ENCODE results near the gene RASL12.
"Not testable (repeated sequence)": the region's sequence is repeated elsewhere in the genome, so short reads cannot be mapped to it uniquely, and the experiment has no call there.

RASL12 gene

DNA sequence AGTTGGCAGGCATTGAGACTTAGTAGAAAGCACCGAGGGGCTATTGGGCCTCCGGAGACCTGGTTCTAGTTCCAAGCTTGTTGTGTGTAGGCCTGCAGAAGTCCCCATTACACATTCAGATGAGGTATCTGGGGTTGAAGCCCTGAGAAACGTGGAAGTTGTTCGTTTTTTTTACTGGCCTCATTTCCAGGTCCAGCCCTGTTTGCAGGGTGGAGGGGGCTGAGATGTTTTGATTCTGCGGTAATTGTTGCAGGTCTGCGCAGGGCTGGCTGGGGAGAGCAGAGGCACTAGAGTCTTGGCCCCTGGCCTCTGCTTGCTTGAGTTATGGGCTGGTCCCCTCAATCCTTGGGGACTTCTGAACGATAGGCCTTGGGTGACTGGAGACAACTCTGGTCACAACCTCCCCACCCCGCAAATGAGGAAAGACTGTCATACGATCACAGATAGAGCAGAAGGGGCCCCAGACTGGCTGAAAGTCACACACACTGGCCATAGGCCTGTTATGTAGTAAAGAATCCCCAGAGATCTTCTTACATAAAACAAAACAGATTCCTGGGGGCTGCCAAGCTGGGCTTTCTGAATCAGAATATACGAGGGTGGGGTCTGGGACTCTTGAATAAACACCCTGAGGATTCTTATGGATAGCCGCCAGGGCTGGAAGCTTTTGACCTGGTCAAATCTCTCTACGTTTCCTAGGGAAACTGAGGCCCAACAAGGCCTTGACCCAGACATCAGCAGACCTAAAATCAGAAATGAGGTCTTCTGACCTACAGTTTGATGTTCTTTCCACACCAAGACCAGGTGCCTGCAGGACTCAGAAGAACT lies 24.4 kb upstream of the RASL12 start:
- DNase-seq: no peak

GRCh38 chr15:65089206-65089824 lies 21.5 kb upstream of the RASL12 start:
- DNase-seq: peak; percentile 45

DNA sequence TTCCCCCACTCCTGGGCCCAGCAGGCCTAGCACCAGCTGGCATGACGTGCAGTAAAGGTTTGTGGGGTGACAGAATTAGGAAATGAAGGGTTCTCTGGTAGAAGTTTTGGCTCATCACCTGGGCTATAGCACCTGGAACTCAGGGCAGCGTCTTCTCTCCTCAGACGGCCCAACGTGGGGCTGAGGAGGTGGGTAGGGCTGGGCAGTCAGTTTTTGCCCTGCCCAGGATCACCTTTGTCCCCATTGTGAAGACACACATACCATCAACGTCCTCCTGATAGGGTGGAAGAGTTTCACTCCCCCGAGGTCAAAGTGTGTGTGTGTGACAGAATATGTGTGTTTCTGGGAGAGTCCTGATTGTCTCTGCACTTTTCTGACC lies 20.8 kb upstream of the RASL12 start:
- DNase-seq: no peak

DNA sequence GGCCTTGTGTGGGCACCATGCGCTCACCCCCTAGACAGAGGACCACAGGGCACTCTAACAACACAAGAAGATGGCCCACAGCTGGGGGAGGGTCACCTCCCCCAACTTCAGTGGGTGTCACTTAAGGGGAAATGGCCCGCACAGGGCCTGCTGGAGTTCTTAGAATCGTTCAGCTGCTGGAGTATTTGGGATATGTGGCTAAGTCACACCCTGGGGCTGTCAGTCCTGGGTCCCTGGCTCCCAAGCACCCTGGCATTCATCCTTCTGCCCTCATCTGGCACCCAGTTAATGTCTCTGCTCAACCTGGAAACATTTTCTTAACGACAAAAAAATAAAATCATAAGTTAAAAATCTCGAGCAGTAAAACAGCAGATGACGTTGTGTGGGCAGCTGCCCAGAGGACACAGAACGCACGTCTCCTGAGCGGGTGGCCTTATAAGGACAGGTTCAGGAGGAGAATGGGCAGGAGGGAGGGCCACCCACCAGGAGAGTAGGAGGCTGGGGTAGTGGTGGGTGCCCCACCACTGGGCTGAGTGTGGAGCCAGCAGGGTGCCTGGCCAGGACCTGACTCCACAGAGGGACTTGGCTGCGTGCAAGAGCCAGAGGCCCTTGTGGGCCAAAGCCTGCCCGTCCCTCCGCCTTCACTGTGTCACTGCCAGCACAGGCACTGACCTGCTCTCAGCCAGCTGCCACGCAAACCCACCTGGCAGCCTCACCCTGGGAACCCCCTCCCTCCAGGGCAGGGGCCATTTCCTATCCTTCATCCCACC lies 20.3 kb upstream of the RASL12 start:
- no peak for DNase-seq

DNA sequence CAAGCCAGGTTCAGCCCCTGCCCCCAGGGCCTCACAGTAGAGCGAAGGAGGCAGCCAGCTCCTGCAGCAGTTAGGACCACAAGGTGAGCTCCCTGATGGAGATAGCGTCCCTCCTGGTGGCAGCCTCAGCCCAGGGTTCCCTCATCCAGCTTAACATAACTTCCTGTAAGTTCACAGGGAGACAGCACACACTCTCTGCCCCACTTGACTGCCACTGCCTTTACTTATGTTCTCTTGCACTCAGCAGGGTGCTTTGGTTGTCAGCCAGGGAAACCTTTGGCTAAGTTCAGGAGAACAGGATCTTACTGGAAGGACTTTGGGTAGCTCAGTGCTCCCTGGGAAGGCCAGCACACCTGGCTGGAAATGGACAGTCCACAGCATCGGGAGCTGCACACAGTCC lies 19.6 kb upstream of the RASL12 start:
- DNase-seq: no peak

DNA sequence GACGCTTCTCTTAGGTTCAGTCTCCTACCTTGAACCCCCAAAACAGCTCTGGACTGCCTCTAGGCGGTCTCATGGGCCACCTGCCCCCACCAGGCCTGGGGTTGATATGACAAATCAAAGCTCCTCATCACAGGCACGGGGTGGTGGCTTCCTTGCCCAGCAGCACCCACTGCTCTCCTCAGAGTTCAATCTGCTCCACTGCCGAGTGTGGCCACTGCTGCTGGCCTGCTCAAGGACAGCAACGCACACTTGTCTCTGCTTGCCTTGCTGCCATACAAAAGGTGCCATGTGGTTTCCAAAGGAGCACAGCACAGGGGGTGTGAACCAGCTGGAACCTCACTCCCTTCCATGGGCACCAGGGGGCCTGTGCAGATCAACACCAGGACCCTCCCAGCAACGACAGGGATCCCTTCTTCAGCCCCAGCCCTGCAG lies 18.9 kb upstream of the RASL12 start:
- DNase-seq: no peak

DNA sequence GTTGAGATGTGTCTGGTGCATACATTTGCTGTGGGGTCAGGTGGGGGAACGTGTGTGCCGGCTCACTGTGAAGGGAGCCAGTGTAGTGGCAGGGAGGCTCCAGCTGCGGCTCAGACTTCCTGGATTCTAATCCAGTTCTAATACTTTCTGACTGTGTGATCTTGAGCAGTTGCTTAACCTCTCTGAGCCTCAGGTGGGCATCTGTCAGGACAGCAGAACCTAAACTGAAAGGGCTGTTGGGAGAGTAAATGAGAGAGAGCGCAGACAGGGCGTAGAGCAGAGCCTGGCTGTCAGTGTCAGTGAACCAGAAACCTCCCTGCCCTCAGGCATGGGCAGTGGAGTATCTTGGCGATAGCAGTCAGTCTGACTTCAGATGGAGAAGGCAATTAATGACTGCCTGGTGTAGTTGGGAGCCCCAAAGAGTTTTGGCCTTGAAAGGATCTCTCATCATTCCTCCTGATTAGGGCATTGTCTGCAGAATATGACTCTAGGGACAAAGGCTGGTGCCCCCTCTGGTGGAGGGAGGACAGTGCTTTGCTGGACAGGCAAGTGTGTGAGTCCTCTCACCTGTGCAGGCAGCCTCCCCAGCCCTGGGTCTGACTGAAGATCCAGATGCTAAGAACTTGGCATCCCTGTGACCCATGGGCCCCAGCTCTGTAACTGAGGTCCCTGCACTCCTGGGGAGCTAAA lies 18.3 kb upstream of the RASL12 start:
- DNase-seq: peak; percentile 85

- DNase-seq: no peak
Measured at GRCh38 chr15:65085207-65085753, 17.5 kb upstream of the RASL12 start.

DNA sequence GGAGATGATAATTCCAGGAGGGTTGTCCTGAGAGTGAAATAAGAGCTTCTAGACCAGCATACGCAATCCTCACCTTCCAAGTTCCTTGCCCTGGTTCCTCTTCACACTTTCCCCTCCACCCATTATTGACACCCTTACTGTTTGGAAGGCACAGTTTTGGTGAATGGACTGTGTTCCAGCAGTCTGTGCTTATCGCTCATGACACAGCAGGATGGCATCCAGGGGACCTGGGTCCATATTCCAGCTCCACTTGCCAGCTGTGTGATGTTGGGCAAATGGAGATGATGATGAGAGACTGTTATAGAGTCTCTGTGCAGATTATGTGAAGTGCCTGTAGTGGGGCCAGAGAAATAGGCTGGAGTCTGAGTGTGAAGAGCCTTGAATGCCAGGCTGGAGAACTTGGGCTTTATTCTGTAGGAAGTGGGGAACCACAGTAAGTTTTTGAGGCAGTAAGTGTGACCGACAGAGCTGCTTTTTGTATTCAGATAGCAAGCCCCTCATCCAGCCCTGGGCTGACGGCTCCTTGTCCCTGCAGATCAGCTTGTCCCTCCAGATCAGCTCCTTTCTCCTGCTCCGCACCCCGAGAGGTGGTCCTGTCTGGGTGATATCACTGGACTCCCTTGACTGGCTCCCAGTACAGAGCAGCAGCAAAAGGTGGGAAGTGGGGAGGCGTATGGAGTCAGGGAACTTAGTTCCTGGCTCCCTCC lies 16.9 kb upstream of the RASL12 start:
- DNase-seq: no peak

GRCh38 chr15:65083262-65083701 lies 15.5 kb upstream of the RASL12 start:
- DNase-seq: peak; percentile 70

DNA sequence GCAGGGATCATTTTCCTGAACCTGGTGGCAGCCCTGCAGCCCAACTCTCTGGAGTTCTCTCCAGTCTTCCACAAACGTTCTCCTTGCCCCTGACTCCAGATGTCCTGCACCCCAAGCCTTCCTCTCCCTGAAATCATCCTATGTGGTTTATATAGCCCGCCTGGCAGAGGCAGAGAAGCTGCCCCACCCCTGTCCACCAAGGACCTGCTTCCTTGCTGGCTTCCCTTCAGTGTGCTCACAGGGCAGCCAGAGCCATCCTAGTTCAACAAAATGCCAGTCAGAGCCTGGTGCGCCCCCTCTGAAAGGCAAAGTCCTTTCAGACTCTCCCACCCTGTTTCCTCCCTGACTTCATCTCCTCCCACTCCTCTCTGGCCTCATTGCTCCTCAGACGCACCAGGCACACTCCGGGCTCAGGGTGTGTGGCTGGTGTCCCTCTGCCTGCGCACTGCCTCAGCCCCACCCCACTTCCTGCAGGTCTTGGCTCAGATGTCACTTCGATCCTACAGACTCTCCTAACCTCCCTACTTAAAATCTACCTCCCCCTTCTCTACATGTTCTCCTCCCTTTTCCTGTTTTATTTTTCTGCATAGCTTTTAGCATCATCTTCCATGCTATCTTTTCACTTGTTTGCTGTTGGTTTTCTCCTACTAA lies 14.6 kb upstream of the RASL12 start:
- peak; percentile 81 for DNase-seq

DNA sequence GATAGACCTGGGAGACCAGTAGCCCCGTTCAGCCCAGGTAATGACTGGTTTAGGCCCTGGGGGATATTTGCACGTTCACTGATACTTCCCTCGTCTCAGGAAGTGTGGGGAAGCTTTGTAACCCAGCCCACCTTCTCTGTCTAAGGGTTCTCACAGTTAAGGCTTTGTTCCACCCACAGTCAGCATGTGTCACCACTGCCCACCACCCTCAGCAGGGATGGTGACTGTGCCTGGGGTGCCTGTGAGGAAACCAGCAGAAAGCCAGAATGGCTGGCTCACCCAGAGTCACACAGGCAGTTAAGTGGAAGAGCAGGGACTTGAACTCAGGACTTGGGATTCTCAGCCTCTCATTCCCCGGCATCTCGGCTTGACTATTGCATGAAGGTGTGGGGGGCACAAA lies 14.0 kb upstream of the RASL12 start:
- peak; percentile 78 for DNase-seq

DNA sequence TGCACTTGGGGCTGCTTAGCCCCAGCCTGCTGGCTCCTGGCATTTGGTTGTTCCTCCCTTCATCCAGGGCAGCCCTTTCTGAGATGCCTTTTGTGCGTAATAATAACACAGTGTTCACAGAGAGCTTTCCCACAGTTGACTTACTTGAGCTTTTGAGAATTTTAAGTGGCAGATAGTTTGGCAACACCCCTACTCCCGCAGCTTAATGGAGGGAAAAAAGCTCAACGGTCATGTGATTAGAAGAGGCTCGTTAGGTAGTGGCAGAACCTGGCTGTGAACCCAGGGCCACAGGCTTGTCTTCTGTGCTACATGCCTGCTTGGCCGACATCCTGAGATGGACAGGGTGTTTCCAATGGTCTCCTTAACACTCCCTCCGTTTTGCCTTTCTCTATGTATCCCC lies 13.5 kb upstream of the RASL12 start:
- DNase-seq: no peak

- no peak for DNase-seq
Measured at GRCh38 chr15:65079580-65079979, 11.8 kb upstream of the RASL12 start.

DNA sequence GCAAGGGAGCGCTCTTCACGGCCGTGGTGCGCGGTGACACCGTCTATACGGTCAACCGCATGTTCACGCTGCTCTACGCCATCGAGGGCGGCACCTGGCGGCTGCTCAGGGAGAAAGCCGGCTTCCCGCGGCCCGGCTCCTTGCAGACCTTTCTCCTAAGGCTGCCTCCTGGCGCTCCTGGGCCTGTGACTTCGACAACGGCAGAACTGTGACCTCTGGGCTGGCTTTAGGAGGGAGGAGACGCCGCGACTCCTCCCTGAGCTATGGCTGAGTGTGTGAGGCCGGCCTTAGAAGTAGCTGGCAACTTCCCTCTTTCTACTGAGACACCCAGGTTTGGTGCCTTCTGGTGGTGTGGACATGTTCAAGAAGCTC lies 10.2 kb upstream of the RASL12 start:
- DNase-seq: peak; percentile 93

DNA sequence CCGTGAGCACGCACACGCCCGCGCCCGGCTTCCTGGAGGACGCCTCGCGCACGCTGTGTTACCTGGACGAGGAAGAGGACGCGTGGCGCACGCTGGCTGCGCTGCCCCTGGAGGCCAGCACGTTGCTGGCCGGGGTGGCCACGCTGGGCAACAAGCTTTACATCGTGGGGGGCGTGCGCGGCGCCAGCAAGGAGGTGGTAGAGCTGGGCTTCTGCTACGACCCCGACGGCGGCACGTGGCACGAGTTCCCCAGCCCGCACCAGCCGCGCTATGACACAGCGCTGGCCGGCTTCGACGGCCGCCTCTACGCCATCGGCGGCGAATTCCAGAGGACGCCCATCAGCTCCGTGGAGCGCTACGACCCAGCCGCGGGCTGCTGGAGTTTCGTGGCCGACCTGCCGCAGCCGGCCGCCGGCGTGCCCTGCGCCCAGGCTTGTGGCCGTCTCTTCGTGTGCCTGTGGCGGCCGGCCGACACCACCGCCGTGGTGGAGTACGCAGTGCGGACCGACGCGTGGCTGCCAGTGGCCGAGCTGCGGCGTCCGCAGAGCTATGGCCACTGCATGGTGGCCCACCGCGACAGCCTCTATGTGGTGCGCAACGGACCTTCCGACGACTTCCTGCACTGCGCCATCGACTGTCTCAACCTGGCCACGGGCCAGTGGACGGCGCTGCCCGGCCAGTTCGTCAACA lies 9.6 kb upstream of the RASL12 start:
- DNase-seq: no peak

DNA sequence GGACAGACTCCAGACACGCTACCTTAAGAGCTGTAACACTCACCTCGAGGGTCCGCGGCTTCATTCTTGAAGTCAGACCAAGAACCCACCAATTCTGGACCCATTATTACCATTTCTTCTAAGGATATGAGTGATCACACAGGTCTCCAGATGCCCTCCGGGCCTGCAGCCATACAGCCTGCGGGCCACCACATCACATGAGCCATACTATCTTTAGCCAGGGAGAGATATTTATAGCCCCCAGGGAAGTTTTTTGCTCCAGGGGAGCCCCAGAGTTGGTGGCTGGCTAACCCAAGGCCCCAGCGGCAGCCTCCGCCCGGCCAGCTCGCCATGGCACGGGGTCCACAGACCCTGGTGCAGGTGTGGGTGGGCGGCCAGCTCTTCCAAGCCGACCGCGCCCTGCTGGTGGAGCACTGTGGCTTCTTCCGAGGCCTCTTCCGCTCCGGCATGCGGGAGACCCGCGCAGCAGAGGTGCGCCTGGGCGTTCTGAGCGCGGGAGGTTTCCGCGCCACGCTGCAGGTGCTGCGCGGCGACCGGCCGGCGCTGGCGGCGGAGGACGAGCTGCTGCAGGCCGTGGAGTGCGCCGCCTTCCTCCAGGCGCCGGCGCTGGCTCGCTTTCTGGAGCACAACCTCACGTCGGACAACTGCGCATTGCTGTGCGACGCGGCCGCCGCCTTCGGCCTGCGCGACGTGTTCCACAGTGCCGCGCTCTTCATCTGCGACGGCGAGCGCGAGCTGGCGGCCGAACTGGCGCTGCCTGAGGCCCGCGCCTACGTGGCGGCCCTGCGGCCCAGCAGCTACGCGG lies 8.9 kb upstream of the RASL12 start, which contains the start of gene KBTBD13:
Gene KBTBD13, plus strand, starts transcription at position 261 of the 805 bp plus-strand sequence. Its CDS starts 70 bp downstream, at position 331.
- DNase-seq: no peak

DNA sequence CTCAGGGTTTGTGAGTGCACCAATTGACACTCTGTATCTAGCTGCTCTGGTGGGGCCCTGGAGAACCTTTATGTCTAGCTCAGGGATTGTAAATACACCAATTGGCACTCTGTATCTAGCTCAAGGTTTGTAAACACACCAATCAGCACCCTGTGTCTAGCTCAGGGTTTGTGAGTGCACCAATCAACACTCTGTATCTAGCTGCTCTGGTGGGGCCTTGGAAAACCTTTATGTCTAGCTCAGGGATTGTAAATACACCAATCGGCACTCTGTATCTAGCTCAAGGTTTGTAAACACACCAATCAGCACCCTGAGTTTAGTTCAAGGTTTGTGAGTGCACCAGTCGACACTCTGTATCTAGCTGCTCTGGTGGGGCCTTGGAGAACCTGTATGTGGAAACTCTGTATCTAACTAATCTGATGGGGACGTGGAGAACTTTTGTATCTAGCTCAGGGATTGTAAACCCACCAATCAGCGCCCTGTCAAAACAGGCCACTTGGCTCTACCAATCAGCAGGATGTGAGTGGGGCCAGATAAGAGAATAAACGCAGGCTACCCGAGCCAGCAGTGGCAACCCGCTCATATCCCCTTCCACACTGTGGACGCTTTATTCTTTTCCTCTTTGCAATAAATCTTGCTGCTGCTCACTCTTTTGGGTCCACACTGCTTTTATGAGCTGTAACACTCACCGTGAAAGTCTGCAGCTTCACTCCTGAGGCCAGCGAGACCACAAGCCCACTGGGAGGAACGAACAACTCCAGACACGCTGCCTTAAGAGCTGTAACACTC lies 8.0 kb upstream of the RASL12 start:
- not testable (repeated sequence) for DNase-seq

DNA sequence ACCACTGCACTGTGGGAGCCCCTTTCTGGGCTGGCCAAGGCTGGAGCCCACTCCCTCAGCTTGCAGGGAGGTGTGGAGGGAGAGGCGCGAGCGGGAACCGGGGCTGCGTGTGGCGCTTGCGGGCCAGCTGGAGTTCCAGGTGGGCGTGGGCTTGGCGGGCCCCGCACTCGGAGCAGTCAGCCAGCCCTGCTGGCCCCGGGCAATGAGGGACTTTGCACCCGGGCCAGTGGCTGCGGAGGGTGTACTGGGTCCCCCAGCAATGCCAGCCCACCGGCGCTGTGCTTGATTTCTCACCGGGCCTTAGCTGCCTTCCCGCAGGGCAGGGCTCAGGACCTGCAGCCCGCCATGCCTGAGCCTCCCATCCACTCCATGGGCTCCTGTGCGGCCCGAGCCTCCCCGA lies 7.2 kb upstream of the RASL12 start:
- DNase-seq: not testable (repeated sequence)
